ENCODE data around the gene SLC35A3.
A peak's percentile ranks its signal among the peaks of the same experiment; 100 is the strongest.
"Not testable (repeated sequence)": the region's sequence is repeated elsewhere in the genome, so short reads cannot be mapped to it uniquely, and the experiment has no call there.

The SLC35A3 gene

GRCh38 chr1:99969729-99970621, at the start of gene SLC35A3:
Gene SLC35A3 (plus strand): TSS chr1:99969996. CDS start chr1:99993555, 23,559 bp downstream.
- DNase-seq, result no peak

GRCh38 chr1:99934801-99935200, 35.0 kb upstream of the SLC35A3 start:
- DNase-seq, result no peak

GRCh38 chr1:99935534-99935933, 34.3 kb upstream of the SLC35A3 start:
- DNase-seq, result no peak

DNA sequence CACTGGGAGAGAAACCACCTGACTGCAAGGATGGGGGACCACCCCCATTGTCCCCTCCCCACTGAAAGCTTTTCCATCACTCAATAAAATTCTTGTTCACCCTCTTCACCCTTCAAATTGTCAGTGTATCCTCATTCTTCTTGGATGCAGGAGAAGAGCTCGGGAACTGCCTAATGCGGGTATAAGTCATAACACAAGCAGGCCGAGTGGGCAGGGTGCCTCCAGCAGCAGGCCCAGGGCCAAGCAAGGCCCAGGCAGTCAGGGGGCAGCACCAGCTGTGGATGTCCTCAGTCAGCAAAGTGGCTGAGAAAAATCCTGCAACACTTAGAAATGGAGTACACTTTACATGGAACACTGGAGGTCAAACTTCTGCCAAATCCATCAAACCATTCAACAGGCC, 33.7 kb upstream of the SLC35A3 start:
- DNase-seq, result no peak

- no peak for DNase-seq
Measured at GRCh38 chr1:99942723-99943122, 27.1 kb upstream of the SLC35A3 start.

DNA sequence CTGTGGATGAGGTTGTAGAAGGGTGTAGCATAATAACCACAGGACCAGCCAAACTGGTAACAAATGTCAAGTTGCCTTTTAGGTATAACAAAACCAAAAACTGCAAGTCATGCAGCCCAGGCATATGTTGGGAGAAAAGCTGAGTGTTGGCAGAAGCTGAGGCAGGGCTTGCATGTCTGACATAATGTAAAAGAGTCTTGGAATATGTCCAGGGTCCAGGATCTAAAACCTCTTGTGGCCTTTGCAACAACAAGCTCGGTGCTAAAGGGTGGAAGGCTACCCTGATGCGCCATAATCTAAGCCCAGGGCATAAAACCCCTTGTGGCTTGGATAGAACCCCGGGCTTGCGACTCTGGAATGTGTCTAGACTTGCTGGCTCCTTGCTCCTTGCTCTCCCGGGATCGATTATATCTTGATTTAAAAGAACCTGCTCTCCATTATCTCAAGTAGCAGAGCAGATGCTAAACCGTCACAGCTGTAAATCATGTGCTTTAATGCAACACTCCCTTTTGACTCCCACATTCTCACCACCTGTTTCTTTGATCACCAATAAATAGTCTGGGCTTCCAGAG, 26.5 kb upstream of the SLC35A3 start:
- peak; percentile 47 for DNase-seq

GRCh38 chr1:99944192-99944591, 25.6 kb upstream of the SLC35A3 start:
- no peak for DNase-seq

DNA sequence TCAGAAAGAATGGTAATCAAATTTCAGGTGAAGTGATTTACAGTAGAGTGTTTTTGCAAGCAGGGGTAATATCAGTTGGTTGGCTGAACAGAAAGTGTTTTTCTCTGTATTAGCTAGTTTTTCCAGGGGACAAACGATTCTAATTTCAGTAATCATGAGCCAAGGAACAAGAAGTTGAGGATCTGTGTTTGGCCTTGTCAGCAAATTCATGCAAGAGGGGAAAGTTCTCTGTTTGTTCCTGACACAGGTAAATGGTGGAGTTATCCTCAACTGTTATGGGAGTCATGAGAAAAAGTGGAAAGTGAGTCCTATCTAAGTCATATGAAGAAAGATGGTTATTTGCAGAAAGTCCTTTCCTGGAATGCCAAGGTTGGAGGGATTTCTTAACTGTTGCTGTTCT, 24.6 kb upstream of the SLC35A3 start:
- DNase-seq, result no peak

DNA sequence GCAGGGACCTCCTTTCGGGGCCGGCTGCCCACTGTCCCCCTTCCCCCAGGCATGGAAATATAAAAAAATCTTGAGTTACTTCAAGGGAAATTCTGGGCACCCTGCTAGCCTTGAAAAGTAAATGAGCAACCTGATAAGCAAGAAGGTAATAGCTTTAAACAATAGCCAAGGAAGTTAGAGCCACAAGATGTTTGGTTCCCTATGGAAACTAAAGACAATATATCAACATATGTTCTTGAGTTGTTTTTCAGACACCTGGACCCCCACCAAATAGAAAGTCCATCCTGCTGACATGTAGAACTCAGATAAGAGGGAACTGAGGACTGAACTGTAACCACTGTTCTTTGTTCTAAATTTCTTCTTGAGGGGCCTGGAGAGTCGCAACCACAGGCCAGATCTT, 19.3 kb upstream of the SLC35A3 start:
- DNase-seq, result no peak

- no peak for DNase-seq
Measured at GRCh38 chr1:99952522-99952921, 17.3 kb upstream of the SLC35A3 start.

DNA sequence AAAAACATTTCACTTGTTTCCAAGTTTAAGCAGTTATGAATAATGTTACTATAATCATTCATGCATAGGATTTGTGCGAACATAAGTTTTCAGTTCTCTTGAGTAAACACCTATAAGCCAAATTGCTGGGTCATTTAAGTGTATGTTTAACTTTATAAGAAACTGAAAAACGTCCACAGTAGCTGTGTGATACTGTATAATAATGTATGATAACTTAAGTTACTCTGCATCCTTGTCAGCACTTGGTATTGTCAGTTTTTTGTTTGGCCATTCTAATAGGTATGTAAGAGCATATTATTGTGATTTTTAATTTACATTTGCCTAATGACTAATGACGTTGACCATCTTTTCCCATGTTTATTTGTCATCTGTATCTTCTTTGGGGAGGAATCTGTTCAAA, 14.4 kb upstream of the SLC35A3 start:
- no peak for DNase-seq

DNA sequence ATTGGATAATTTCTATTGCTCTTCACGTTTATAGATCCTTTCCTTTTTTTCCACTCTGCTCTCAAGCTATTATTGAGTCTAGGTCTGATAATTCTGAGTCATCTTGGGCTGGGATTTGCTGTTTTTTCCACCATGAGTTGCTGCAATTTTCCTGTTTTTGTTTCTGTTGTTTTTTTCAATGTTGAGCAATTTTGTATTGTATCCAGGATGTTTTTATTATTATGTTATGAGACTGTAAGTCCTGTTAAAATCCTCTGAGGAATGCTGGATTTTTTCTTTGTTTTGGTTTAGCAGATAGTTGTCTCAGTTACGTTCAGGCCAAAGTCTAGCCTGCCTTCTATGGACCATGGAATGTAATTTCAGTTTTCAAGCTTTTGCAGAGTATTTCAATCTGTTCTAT, 13.0 kb upstream of the SLC35A3 start:
- DNase-seq, result no peak

- no peak for DNase-seq
Measured at GRCh38 chr1:99957818-99958217, 12.0 kb upstream of the SLC35A3 start.

DNA sequence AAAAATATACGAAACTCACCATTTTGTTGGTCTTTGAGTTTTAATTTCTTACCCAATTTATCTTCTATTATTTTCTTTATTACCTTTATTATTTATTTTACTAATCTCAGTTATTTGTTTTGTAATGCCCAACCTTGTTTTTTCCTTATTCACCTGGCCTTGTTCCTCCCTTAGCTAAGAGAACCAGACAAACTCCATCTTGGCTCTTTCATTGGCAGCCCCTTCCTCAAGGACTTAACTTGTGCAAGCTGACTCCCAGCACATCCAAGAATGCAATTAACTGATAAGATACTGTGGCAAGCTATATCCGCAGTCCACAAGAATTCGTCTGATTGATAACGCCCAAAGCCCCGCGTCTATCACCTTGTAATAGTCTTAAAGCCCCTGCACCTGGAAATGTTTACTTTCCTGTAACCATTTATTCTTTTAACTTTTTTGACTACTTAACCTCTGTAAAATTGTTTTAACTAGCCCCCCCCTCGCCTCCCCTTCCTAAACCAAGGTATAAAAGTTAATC, 10.5 kb upstream of the SLC35A3 start:
- not testable (repeated sequence) for DNase-seq

DNA sequence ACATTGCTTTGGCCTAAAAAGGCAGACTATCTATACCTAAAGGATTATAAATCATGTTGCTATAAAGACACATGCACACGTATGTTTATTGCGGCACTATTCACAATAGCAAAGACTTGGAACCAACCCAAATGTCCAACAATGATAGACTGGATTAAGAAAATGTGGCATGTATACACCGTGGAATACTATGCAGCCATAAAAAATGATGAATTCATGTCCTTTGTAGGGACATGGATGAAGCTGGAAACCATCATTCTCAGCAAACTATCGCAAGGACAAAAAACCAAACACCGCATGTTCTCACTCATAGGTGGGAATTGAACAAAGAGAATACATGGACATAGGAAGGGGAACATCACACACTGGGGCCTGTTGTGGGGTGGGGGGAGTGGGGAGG, 9.5 kb upstream of the SLC35A3 start:
- DNase-seq, result not testable (repeated sequence)

- DNase-seq, result no peak
Measured at GRCh38 chr1:99963041-99963795, 6.6 kb upstream of the SLC35A3 start.

GRCh38 chr1:99964806-99965205, 5.0 kb upstream of the SLC35A3 start:
- no peak for DNase-seq

DNA sequence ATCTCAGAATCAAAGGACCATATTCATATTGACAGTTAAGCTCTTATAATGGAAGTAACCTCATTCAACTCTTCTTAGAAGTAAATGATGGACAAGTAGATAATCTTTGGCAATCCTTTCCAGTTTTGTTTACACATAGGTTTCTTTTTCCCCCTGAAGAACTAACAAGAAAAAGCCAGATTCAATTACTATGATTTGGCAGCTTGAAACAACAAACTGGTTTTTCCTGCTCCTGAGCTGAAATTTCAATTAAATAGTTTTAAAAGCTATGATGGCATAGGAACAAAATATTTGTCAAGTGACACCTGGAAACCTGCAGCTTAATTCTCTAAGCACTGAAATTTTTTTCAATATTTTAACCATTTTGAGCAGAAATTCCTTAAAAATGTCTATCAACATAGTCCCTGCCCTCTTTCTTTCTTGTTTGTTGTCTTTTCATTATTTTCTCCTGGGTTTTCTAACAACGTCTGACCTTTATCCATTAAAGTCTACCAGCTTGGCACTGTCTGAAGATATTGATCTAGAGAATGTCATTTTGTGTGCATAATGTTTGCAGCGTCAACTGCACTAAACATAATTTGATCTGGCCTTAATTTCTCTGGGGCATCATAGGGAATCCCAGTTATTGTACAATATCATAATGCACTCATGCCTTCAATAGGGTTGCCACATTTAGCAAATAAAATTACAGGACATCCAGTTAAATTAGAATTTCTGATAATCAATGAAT, 4.0 kb upstream of the SLC35A3 start:
- no peak for DNase-seq

DNA sequence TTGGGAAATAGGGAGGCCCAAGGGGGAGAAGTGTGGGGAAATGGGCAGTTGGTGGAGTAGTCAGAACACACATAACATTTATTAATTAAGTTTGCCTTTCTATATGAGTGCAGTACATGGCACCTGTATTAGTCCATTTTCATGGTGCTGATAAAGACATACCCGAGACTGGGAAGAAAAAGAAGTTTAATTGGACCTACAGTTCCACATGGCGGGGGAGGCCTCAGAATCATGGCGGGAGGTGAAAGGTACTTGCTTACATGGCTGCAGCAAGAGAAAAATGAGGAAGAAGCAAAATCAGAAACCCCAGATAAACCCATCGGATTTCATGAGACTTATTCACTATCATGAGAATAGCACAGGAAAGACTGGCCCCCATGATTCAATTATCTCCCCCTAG, 1.6 kb upstream of the SLC35A3 start:
- no peak for DNase-seq

DNA sequence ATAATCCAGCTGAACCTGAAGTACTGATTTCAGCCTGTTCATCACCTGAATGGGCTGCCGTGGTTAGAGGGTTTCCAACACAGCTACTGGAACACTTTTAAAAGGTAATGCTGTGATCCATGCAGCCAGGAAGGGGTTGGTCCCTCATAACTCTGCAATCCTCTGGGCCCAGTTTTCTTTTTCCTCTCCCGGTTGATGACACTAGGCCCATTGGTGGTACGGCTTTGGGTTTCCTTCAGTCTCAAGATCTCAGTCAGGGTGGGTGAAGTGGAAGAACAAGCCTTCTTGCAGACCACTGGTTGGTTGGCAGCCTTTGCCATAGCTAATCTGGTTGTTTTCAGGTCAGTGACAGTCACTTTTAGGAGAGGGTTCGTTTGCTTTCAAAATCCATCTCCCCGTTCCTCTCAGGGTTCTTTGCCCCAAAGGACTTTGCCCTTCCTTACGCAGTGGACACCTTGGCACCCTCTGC, 502 bp upstream of the SLC35A3 start:
- no peak for DNase-seq

GRCh38 chr1:99970713-99971255, 988 bp downstream of the SLC35A3 start:
- no peak for DNase-seq

- DNase-seq, result not testable (repeated sequence)
Measured at GRCh38 chr1:99972066-99972465, 2.3 kb downstream of the SLC35A3 start.
